ENCODE measurements around the gene PCGF1. TPM values are rescaled to one million over a fixed set of nuclear protein-coding genes. Genes with fewer than 3 reads are reported as not detected.

The PCGF1 gene
- total and polyA plus RNA-seq, 2 of the 13 experiments (the other 11 are each of a cell fraction or from before 2014, with no cell fraction given) = 20.4 to 22.6 TPM

DNA sequence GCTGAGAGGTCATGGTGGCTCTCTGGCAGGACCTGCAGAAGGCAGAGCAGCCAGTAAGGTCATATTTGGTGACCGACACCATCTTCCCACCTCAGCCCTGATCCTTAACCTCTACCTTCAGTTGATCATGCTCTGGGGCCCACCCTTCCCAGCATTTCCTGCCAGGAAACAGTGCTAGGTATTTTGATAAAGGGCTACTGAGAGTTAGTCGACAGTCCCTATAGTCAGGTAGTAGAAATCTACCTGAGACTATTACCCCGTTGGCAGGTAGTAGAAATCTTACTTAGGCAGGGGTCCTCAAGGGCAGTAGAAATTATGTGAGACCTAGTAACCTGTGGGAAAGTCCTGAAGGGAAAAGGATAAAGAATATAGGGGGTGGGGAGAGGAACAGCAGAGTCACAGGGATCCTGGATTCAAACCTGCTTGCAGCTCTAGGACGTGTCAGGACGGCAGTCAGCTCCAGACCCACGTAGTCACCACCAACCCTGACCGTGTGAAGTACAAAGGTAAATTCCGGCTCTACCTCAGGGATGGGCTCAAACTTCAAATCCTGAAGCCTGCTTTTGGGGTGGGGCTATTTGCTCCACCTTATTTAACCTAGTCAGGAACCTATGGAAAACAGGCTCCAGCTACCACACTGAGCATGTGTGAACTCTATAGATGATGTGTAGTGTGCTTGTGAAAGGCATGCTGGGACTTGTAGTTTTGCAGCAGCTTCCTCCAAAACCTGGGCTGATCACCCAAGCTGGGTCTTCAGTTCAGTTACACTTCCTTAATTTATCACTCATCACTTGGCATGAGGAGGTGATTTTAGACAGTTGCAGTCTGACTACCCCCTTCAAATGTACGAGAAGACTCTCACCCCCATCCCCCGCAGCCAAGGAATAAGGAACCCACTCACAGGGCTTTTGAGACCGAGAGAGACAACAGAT, 18.5 kb upstream of the PCGF1 start, which contains the start of gene DQX1 (continued):
- TF ChIP-seq RERE (CRISPR knock-in tag; IDR thresholded peaks at IDR 0.05; ENCODE audit: low read depth) (peak; percentile 10; the same call in 1 of the 2 replicates), ZNF138 (CRISPR knock-in tag; IDR thresholded peaks at IDR 0.05; ENCODE audit: low read depth) (peak; percentile 77; the same call in 1 of the 2 replicates), MXD3 (CRISPR knock-in tag; IDR thresholded peaks at IDR 0.05) (0 out of 2 replicates have a peak, but pooled peaks have one; percentile 10), ATF7-NPFF (CRISPR knock-in tag; IDR thresholded peaks at IDR 0.05; ENCODE audit: low read depth) (peak; percentile 62; the same call in 1 of the 2 replicates), PRDM15 (CRISPR knock-in tag; IDR thresholded peaks at IDR 0.05) (no peak), SMAD9 (CRISPR knock-in tag; IDR thresholded peaks at IDR 0.05) (no peak), ZNF766 (CRISPR knock-in tag; IDR thresholded peaks at IDR 0.05; ENCODE audit: borderline replicate concordance) (no peak), HES4 (CRISPR knock-in tag; IDR thresholded peaks at IDR 0.05; ENCODE audit: borderline replicate concordance) (no peak), SRF (IDR thresholded peaks at IDR 0.05; ENCODE audit: low read depth, low read length) (no peak), EEA1 (CRISPR knock-in tag; IDR thresholded peaks at IDR 0.05; ENCODE audit: borderline replicate concordance) (no peak), FOXK2 (IDR thresholded peaks at IDR 0.05) (peak; percentile 69; the same call in 1 of the 2 replicates), ZNF34 (CRISPR knock-in tag; IDR thresholded peaks at IDR 0.05; ENCODE audit: borderline replicate concordance) (no peak)
- TF ChIP-seq, protein P1, sequence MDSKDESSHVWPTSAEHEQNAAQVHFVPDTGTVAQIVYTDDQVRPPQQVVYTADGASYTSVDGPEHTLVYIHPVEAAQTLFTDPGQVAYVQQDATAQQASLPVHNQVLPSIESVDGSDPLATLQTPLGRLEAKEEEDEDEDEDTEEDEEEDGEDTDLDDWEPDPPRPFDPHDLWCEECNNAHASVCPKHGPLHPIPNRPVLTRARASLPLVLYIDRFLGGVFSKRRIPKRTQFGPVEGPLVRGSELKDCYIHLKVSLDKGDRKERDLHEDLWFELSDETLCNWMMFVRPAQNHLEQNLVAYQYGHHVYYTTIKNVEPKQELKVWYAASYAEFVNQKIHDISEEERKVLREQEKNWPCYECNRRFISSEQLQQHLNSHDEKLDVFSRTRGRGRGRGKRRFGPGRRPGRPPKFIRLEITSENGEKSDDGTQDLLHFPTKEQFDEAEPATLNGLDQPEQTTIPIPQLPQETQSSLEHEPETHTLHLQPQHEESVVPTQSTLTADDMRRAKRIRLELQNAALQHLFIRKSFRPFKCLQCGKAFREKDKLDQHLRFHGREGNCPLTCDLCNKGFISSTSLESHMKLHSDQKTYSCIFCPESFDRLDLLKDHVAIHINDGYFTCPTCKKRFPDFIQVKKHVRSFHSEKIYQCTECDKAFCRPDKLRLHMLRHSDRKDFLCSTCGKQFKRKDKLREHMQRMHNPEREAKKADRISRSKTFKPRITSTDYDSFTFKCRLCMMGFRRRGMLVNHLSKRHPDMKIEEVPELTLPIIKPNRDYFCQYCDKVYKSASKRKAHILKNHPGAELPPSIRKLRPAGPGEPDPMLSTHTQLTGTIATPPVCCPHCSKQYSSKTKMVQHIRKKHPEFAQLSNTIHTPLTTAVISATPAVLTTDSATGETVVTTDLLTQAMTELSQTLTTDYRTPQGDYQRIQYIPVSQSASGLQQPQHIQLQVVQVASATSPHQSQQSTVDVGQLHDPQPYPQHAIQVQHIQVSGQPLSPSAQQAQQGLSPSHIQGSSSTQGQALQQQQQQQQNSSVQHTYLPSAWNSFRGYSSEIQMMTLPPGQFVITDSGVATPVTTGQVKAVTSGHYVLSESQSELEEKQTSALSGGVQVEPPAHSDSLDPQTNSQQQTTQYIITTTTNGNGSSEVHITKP (CRISPR knock-in tag; IDR thresholded peaks at IDR 0.05; ENCODE audit: low read depth) = peak; percentile 43; the same call in 1 of the 2 replicates
